GM12875 (cell line): ENCODE measurements around the gene GPR153.
"Not testable (repeated sequence)": the region's sequence is repeated elsewhere in the genome, so short reads cannot be mapped to it uniquely, and the experiment has no call there.

Experiments used
- H3K4me3 ChIP-seq: one replicate; pipeline ENCODE4 v1.5.1; 2011; ENCODE audit warnings: low read depth, low read length, control low read depth
- TF ChIP-seq, protein P1 (sequence below): IDR thresholded peaks from 2 replicates; pipeline ENCODE4 v1.5.1; 2011; ENCODE audit warnings: low read depth, mild to moderate bottlenecking, control low read depth, inconsistent platforms, low read length, moderate library complexity, borderline replicate concordance; ENCODE audit not compliant: insufficient read depth

GPR153 gene

DNA sequence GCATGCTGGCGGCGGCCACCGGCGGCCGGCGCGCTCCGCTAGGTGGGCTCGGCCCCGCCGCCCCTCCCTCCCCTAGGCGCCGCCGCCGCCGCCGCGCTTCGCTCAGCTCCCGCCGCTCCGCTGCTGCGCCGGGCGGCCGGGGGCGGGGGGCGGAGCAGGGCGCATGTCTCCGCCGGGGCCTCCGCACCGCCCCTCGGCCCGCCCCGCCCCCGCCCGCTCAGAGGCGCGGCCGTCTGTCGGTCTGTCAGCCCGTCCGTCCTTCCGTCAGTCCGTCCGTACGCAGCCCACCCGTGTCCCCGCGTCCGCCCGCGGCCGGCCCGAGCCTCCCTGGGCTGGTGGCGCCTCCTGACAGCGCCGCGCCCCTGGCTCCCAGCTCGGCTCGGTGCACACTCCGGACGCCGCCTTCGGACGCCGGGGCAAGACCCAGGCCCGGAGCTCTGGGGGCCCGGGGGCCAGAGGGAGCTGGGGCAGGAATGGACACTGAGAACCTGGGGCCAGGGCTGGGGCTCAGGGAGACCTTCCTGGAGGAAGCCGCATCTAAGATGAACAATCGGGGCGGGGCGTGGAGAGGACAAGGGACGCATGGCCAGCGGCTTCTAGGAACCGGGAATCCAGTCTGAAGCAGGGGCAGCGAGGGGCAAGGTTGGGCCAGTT lies at the start of gene GPR153:
Gene GPR153, minus strand, starts transcription at position 138 of the 654 bp plus-strand sequence. CDS start 6,193 bp downstream, outside the sequence.
- TF ChIP-seq, protein P1, sequence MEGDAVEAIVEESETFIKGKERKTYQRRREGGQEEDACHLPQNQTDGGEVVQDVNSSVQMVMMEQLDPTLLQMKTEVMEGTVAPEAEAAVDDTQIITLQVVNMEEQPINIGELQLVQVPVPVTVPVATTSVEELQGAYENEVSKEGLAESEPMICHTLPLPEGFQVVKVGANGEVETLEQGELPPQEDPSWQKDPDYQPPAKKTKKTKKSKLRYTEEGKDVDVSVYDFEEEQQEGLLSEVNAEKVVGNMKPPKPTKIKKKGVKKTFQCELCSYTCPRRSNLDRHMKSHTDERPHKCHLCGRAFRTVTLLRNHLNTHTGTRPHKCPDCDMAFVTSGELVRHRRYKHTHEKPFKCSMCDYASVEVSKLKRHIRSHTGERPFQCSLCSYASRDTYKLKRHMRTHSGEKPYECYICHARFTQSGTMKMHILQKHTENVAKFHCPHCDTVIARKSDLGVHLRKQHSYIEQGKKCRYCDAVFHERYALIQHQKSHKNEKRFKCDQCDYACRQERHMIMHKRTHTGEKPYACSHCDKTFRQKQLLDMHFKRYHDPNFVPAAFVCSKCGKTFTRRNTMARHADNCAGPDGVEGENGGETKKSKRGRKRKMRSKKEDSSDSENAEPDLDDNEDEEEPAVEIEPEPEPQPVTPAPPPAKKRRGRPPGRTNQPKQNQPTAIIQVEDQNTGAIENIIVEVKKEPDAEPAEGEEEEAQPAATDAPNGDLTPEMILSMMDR: no peak
- H3K4me3 ChIP-seq: peak within 1 kb of the TSS; percentile 50

DNA sequence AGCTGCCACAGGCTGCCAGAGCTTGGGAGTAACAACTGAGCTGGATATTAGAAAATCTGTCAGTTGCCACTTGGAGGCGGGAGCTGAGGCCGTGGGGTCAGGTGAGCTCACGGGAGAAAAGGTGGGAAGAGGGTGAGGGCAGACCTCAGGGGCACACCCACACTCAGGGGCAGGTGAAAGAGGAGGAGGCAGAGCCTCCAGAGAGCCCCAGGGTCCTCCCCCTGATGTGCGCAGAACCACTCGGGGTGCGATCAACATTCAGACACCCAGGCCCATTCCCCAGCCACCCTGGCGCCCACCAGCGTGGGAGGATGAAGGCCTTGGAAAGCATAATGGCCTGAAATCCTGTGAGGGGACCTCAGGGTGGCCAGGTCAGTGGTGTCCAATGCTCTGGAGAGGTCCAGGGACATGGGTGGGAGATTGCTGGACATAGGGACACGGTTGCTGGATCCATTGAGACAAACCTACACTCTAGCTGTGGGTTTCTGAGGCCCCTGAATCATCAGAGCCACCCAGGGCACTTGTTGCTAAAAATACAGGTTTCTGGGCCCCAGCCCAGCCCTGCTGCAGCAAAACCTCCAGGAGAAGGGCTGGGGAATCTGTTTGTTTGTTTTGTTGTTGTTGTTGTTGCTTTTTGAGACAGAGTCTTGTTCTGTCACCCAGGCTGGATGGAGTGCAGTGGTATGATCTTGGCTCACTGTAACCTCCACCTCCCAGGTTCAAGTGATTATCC lies 49.4 kb upstream of the GPR153 start:
- TF ChIP-seq, protein P1: no peak

DNA sequence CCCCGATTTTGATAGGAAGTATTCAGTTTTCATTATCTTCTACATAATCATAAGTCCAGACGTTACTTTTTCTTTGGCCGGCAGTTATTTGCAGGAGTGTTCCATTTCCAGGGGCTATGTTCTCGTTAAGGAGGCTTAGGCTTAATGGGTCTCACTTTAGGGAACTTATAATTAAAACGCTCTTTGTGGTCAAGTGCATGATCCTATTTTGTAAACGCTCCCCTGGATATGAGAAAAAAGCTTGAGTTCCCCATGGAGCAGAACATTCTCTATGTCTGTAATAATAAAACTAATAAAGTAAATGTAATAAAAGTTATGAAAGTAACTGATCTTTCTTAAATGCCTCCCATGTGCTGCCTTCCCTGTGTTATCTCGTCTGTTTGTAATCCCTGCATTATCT lies 48.7 kb upstream of the GPR153 start:
- no peak overlapping the region for H3K4me3 ChIP-seq
- TF ChIP-seq, protein P1: no peak

More for the DNA sequence above, 49.4 kb upstream of the GPR153 start:
- H3K4me3 ChIP-seq: no peak overlapping the region

DNA sequence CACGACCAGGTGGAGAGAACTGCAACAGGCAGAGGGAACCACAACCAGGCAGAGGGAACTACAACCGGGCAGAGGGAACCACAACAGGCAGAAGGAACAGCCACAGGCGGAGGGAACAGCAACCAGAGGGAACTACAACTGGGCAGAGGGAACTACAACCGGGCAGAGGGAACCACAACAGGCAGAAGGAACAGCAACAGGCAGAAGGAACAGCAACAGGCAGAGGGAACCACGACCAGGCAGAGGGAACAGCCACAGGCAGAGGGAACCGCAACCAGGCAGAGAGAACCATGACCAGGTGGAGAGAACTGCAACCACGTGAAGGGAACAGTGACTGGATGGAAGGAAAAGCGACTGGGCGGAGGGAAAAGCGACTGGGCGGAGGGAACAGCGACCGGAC lies 47.6 kb upstream of the GPR153 start:
- H3K4me3 ChIP-seq: no peak overlapping the region
- TF ChIP-seq, protein P1: no peak

DNA sequence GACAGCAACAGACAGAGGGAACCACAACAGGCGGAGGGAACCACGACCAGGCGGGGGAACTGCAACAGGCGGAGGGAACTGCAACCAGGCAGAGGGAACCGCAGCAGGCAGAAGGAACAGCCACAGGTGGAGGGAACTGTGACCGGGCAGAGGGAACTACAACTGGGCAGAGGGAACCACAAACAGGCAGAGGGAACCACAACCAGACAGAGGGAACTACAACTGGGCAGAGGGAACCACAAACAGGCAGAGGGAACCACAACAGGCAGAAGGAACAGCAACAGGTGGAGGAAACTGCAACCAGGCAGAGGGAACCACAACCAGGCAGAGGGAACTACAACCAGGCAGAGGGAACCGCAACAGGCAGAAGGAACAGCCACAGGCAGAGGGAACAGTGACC lies 46.8 kb upstream of the GPR153 start:
- not testable (repeated sequence) for H3K4me3 ChIP-seq

DNA sequence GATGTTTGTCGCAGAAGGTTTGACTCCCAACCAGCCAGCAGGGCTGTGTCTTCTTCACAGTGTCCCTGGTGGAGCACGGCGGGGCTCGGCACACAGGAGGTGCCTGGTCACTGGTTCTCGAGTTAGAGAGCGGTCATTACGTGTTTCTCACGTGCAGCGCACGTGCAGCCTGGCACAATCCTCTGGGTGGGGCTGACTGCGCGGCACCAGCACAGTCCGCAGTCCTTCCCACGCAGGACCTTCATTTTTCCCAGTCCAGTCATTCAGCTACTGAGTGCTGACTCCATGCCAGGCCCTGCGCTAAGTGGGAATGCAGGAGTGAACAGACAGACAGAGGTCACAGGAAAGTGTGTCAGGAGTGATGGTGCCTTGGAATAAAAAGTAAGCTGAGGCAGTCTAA lies 46.2 kb upstream of the GPR153 start:
- no peak overlapping the region for H3K4me3 ChIP-seq
- TF ChIP-seq, protein P1: no peak

DNA sequence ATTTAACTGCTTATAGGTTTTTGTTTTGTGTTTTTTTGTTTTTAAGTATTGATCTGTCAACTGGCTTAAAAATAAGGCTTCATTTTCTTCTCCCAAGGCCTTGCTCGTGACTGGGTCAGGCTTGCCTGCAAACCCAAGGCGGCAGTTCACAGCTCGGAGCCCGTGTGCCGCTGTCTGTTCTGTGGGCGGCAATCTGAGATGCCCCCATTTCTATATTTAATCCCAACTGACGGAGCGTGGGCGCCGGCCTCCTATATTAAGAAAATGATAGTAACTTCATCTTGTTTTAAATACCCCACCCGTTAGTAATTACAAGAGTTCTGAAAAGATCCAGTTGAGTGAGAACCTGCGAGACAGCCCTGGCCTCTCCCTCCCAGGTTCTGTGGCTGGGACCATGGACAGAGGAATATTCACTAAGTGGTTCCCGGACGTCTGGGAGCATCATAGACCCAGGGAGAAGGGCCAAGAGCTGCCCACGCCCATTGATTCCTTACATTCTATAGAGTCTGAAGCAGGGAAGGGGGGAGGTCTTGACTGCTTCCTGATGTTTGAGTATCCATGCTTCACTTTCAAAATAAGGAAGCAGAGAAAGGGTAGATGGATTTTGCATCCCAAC lies 42.6 kb upstream of the GPR153 start:
- TF ChIP-seq, protein P1: no peak

More for the DNA sequence above, 42.6 kb upstream of the GPR153 start:
- H3K4me3 ChIP-seq: no peak overlapping the region
